HG02840 (cell line): ENCODE results near the gene CHD2.

Source experiments
- ATAC-seq: cut with Tn5 transposase; IDR thresholded peaks from one replicate; pipeline ENCODE4 v1.9.1; 2021; ENCODE audit warnings: mild to moderate bottlenecking, moderate library complexity, moderate number of reproducible peaks; ENCODE audit not compliant: unreplicated experiment, low FRiP score

The CHD2 gene

GRCh38 chr15:93044301-93045190, 144.4 kb downstream of the CHD2 start:
- ATAC-seq: no peak

- no peak for ATAC-seq
Observed at GRCh38 chr15:93045191-93045785, 145.2 kb downstream of the CHD2 start.

GRCh38 chr15:93046120-93046519, 146.0 kb downstream of the CHD2 start:
- ATAC-seq: no peak

GRCh38 chr15:93046721-93047120, 146.6 kb downstream of the CHD2 start:
- ATAC-seq: no peak

- no peak for ATAC-seq
Observed at GRCh38 chr15:93047621-93048425, 147.7 kb downstream of the CHD2 start.

- ATAC-seq: no peak
Observed at GRCh38 chr15:93048426-93048721, 148.2 kb downstream of the CHD2 start.

- ATAC-seq: no peak
Observed at GRCh38 chr15:93048759-93049161, 148.6 kb downstream of the CHD2 start.

- ATAC-seq: no peak
Observed at GRCh38 chr15:93049233-93049632, 149.1 kb downstream of the CHD2 start.

- no peak for ATAC-seq
Observed at GRCh38 chr15:93049914-93050578, 149.9 kb downstream of the CHD2 start.

GRCh38 chr15:93050648-93051047, 150.5 kb downstream of the CHD2 start:
- no peak for ATAC-seq

GRCh38 chr15:93051236-93052089, 151.3 kb downstream of the CHD2 start:
- no peak for ATAC-seq

GRCh38 chr15:93052090-93052879, 152.2 kb downstream of the CHD2 start:
- ATAC-seq: no peak

- ATAC-seq: no peak
Observed at GRCh38 chr15:93055211-93055610, 155.1 kb downstream of the CHD2 start.

GRCh38 chr15:93056836-93057235, 156.7 kb downstream of the CHD2 start:
- no peak for ATAC-seq

GRCh38 chr15:93057618-93058017, 157.5 kb downstream of the CHD2 start:
- no peak for ATAC-seq

GRCh38 chr15:93058128-93058527, 158.0 kb downstream of the CHD2 start:
- no peak for ATAC-seq

- ATAC-seq: no peak
Observed at GRCh38 chr15:93058904-93059427, 158.8 kb downstream of the CHD2 start.

- ATAC-seq: no peak
Observed at GRCh38 chr15:93059442-93059841, 159.3 kb downstream of the CHD2 start.
